Stimulated activated CD8-positive, alpha-beta memory T cell treated with anti-CD3 and anti-CD28 coated beads, Interleukin-15, amount 100 ng/mL, for 48 hours (primary cell): Measurements from ENCODE around the gene SDK1.

ENCODE experiments used
- DNase-seq, 2 donors: peaks; one replicate each; pipeline ENCODE4 v3.0.0-alpha.2; 2020; ENCODE audit warnings: low read depth in 2 of 2

The SDK1 gene

GRCh38 chr7:4135301-4135700 lies 834.2 kb downstream of the SDK1 start:
- no peak for DNase-seq

- no peak for DNase-seq
These were observed 835.0 kb downstream of the SDK1 start for GRCh38 chr7:4136036-4136435.

GRCh38 chr7:4136501-4137110 lies 835.6 kb downstream of the SDK1 start:
- DNase-seq = no peak

DNA sequence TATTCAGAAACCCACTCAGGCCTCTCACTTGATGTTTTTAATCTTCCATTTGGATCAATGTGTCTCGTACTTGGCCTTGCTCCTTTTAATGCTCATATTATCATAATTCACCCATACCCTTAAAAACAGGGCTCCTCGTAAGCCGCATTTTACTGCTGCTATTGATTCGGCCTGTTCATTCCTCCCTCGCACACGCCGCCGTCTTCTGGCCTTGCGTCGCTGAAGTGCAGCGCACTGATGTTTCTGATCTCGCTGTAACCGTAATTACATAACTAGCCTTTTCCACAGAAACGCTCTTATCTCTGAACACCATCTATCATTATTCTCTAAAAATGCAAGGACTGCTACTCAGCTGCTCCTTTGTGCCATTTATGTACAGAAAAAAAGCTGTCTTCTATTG lies 836.5 kb downstream of the SDK1 start:
- no peak for DNase-seq

DNA sequence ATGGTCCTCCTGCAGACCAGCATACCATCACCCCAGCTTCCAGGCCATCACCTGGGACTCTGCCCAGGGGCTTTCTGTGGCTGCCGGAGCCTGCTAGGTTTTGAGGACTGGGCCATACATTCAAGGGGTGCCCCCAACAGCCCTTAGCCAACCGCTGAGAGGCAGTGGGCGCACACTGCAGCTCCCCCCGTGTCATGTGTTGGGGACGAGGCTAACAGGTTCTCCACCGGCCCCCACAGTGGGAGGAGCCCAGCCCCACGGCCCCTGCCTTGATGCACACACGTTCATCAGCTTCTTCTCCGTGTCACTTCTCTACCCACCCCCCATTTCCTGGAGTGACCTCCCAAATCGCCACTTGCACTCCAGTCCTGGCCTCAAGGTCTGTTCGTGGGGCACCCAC lies 837.8 kb downstream of the SDK1 start:
- no peak for DNase-seq

DNA sequence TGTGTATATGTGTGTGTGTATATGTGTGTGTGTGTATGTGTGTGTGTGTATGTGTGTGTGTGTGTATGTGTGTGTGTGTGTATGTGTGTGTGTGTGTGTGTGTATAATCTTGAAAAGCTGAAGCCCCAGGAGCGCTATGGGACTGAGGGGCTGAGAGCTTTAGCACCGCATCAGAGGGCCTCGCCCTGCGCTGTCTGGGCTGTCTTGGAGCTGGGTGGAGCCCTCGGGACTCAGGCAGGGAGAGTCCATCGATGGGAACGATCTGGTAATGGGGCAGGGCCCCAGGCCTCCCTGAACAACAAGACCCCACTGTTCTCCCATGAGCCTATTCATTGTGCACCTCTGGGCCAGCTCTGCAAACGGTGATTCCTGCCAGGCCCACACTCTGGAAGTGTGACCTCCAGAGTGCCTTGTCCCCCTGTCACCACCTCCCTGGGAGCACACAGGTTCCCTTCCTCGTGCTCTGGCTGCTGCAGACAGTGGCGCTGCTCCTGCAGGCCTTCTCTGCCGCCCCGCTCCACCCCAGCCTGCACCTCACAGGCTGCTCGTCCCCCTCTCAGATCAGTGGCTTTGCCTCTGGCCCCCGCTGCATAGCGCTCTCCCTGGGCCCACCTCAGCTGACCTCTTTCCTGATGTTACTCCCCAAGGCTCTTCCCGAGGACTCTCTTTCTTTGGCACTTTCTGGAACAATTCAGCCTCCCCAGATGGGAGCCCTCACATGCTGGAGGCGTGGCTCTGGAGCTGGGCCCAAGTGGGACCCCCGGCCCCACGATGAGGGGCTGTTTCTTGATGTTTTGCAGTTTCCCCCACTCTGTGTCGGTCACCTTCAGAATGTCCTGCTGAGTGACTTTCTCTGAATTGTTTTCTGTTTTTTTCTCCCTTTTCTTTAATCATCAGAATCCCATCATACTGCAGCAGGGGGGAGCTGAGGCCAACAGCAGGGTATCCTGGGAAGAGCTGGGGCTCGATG lies 838.9 kb downstream of the SDK1 start:
- no peak for DNase-seq

DNA sequence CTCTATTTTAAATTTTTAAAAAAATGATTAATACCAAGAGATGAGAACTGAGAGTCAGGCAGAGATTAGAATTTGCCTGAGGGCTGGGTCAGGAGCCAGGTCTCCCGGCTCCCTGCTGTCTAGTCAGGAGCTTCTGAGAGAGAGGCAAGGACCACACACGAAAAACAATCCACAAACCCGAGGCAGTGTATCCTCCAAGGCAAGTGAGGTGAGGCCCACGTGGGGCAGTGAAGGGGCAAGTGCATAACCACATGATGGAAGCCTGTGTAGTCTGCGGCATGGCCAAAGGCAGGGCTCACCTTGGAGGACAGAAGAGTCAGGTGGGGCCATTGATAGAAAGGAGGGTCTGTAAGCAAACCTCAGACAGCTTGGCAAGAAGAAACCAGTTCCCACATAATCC lies 839.9 kb downstream of the SDK1 start:
- DNase-seq = no peak

DNA sequence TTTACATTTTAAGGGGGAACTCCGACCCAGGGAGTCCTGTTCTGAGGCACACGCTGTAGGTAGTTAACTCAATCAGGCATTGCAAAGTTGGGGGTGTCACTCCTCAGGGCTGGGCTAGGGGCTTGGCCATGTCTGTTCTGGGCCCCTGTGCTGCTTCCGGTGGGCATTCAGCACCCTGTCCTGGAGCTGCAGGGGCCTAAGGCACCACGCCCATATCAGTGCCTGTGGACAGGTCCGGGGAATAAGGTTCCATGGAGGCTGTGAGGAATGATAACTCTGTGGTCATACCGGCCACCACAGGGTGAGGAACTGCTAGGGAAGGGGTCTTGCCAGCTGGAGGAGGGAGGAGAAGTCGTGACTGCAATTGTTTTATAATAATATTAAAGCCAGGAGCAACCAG lies 842.0 kb downstream of the SDK1 start:
- DNase-seq = no peak

DNA sequence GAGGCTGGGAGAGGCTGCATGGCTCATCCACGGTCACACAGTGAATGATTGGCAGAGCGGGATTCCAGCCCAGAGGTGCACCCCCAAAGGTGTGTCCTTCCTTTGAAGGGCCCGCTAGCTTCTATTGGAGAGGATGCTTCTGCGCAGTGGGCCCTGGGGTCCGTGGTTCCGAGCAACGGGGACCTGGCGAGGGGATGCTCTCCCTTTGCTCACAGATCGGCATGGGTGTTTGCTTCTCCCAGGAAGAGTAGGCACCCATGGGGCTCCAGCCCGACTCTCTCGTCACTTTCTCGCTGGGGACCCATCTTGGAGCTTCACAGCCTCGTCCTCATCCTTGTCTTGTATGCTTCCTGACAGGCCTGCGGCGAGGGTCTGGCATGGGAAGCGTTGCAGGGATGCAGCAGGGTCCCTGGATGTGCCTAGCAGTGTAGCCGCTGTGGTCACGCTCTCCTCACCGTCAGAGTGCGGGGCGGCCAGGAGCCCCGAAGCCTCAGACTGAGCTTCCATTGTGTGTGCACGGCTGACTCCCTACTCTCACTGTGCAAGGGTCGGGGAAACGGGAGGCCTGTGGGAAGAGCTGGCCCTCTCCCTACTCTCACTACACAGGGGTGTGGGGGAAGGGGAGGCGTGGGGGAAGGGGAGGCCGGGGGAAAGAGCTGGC lies 842.6 kb downstream of the SDK1 start:
- no peak for DNase-seq

- no peak for DNase-seq
These were observed 843.2 kb downstream of the SDK1 start for GRCh38 chr7:4144172-4144701.

DNA sequence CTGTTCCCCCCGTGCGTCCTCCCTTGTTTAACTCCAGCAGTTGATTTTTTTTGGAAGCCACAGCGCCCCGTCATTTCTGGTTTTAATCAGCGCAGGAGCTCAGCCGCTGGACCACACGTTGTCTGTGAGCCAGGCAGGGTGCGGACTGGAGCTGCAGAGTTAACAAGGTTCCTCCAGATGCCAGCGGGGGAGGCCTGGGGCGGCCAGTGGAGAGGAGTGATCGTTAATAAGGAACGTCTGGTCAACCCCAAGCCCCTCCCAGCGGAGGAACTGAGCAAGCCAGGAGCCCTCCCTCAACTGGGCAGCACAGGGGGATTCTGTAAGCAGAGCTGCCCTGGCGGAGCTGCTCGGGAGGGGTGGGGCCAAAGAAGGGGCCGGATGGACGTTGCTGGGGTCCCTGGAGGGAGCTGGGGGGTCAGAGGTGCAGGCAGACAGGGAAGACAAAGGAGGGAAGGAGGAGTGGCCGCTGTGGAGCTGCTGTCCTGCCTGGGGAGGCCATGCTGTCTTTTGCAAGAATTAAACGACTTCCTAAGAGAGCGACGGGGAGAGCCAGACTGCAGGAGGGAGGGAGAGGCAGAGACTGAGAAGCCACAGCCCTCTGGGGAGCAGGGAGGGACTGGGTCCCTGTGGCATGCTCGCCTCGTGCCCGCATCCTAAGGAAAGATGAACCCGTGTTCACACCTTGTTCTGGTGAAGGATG lies 843.9 kb downstream of the SDK1 start:
- DNase-seq = no peak

- no peak for DNase-seq
These were observed 844.5 kb downstream of the SDK1 start for GRCh38 chr7:4145576-4145975.

GRCh38 chr7:4147926-4148620 lies 847.0 kb downstream of the SDK1 start:
- DNase-seq = no peak

GRCh38 chr7:4149236-4149635 lies 848.2 kb downstream of the SDK1 start:
- no peak for DNase-seq

- DNase-seq = no peak
These were observed 848.6 kb downstream of the SDK1 start for GRCh38 chr7:4149645-4150044.

DNA sequence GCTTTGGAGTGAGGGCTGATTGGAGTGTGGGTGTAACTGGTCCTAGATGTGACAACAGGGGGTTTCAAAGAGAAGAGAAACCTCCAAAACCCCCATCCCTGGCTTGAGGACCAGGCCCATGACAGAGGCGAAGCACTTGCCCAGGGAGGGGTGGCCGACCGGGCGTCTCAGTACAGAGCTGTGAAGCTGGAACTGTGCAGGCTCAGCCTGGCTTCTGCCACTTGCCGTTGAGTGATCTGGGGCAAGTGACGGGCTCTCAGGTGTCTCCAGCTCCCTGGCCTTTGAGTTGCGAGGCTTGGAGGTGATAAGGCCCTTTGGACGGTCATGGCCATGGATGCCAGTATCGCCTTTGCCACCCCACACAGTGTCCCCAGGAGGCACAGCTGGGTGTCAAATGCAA lies 849.7 kb downstream of the SDK1 start:
- DNase-seq = no peak

DNA sequence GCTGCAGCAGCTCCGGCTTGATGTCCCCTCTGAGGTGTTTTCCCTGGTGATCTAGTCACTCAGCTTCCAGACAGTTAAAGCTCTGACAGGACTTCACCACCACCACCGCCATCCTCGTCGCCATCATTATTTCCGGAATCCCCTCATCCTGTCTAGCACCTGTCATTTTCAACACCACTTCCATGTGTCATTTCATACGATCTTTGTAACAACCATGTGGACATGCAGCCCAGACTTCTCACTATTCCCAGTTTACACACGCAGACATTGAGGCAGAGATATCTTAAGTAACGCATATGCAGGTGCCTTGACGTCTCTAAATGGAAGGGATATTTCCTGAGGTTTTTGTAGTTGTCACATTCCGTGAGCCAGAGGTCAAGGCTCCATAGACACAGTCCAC lies 850.5 kb downstream of the SDK1 start:
- DNase-seq = no peak

GRCh38 chr7:4151926-4152549 lies 851.0 kb downstream of the SDK1 start:
- no peak for DNase-seq

GRCh38 chr7:4154882-4155535 lies 854.0 kb downstream of the SDK1 start:
- DNase-seq = no peak

GRCh38 chr7:4156190-4156589 lies 855.1 kb downstream of the SDK1 start:
- no peak for DNase-seq
